ENCODE measurements around the gene B3GLCT.

- TF ChIP-seq CTCF (IDR thresholded peaks at IDR 0.05) (no peak), POLR2A (IDR thresholded peaks at IDR 0.05) (no peak)
These were observed 44.8 kb upstream of the B3GLCT start for GRCh38 chr13:31154939-31155338.
